ENCODE results near the gene OR4C3. TPM values are rescaled to one million over a fixed set of nuclear protein-coding genes. Genes with fewer than 3 reads are reported as not detected.
"Not testable (repeated sequence)": the region's sequence is repeated elsewhere in the genome, so short reads cannot be mapped to it uniquely, and the experiment has no call there.

The OR4C3 gene
- total and polyA plus RNA-seq, 2 donors (not counting 1 experiment from before 2014, with no cell fraction given) = not detected

DNA sequence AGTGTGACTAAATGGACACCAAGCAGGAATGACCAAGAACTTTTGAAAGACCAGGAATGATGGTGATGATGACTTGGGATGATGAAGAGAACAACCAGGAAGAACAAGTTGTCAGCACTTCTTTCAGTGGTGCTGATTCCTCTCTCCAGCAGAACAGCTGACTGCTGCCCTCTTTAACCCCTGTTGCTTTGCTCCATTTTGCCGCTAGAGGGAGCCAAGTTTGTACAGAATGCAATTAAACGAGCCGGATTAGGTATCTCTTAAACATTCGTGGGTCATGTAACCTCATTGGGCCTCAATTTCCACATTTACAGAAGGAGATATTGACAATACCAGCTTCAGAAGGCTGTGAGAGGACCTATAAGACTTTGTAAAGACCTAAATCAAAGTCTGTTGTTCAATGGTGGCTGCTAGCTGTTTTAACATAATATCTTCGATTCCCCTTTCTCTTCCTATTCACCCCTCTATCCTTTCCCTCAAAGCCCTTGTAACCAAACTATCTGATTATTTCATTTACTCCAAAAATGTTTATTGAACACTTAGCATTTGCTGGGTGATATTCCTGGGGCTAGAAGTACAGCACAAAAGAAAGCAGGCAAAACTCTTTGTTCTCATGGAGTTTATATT is 16.8 kb upstream of the OR4C3 start:
- Histone ChIP-seq H3K9ac (ENCODE audit: low read length) (no peak overlapping the region), H3K27me3 (replicated peaks in 1 of 4; ENCODE audit: control extremely low read depth in 1 of 4, control insufficient read depth in 3 of 4, insufficient read depth in 4 of 4, low read length in 3 of 4) (no peaks in the 10 kb centered on the region), H2AFZ (ENCODE audit: insufficient read depth, low read depth, low read length, poor library complexity, severe bottlenecking) (peak overlapping the region; percentile 16), H3K27ac (ENCODE audit: low read length in 2 of 2) (no peak overlapping the region), H3K4me1 (ENCODE audit: control insufficient read depth in 2 of 2, insufficient read depth in 2 of 2, low read length in 2 of 2) (no peaks in the 10 kb centered on the region), H4K20me1 (ENCODE audit: control insufficient read depth, insufficient read depth, low read length, poor library complexity, severe bottlenecking) (no peaks in the 10 kb centered on the region), H3K36me3 (replicated peaks in 1 of 2; ENCODE audit: control extremely low read depth in 1 of 2, control insufficient read depth in 1 of 2, extremely low read depth in 1 of 2, insufficient read depth in 2 of 2, low read length in 1 of 2) (no peaks in the 10 kb centered on the region), H3K9me3 (ENCODE audit: control extremely low read depth in 1 of 3, control insufficient read depth in 2 of 3, insufficient read depth in 1 of 3, low read length in 2 of 3) (no peaks in the 10 kb centered on the region), H3K4me2 (replicated peaks; ENCODE audit: low read depth, low read length, poor library complexity, severe bottlenecking) (no peak overlapping the region), H3K4me3 (ENCODE audit: control extremely low read depth in 1 of 5, extremely low read depth in 1 of 5, insufficient read depth in 1 of 5, low read depth in 2 of 5, low read length in 4 of 5) (no peak overlapping the region), H3K79me2 (ENCODE audit: control insufficient read depth, insufficient read depth, low read length) (no peaks in the 10 kb centered on the region)
- H3K9me3 Mint-ChIP-seq (ENCODE audit: insufficient read depth) = no peaks in the 10 kb centered on the region
- no peak overlapping the region for H3K27ac Mint-ChIP-seq
- intact Hi-C loops (cut with micrococcal nuclease) = no loop called here
- 21% methylated on average over 4 of the region's 5 CpGs for WGBS (ENCODE audit: insufficient coverage)
- H3K4me1 Mint-ChIP-seq = no peaks in the 10 kb centered on the region
- CTCF ChIA-PET = interaction anchor here (1.1 to 2.0 kb wide), 4 partner anchors 8 to 374 kb away, joined by 3 to 8 read pairs (median 4); no protein-coding TSS in a partner anchor
- POLR2A ChIA-PET = no interaction called here
- H3K27me3 Mint-ChIP-seq = peaks cover 31% of the 10 kb centered on the region
- TF ChIP-seq EZH2 (IDR thresholded peaks at IDR 0.05; ENCODE audit: borderline replicate concordance, insufficient read depth, low read depth, low read length, poor library complexity, severe bottlenecking) = no peak
- TF ChIP-seq, protein P1, sequence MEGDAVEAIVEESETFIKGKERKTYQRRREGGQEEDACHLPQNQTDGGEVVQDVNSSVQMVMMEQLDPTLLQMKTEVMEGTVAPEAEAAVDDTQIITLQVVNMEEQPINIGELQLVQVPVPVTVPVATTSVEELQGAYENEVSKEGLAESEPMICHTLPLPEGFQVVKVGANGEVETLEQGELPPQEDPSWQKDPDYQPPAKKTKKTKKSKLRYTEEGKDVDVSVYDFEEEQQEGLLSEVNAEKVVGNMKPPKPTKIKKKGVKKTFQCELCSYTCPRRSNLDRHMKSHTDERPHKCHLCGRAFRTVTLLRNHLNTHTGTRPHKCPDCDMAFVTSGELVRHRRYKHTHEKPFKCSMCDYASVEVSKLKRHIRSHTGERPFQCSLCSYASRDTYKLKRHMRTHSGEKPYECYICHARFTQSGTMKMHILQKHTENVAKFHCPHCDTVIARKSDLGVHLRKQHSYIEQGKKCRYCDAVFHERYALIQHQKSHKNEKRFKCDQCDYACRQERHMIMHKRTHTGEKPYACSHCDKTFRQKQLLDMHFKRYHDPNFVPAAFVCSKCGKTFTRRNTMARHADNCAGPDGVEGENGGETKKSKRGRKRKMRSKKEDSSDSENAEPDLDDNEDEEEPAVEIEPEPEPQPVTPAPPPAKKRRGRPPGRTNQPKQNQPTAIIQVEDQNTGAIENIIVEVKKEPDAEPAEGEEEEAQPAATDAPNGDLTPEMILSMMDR (IDR thresholded peaks at IDR 0.05) = peak; percentile 89
- ATAC-seq (ENCODE audit: low read depth) (peak; percentile 39), DNase-seq (peak; percentile 61)
- H3K4me3 Mint-ChIP-seq = no peak overlapping the region

DNA sequence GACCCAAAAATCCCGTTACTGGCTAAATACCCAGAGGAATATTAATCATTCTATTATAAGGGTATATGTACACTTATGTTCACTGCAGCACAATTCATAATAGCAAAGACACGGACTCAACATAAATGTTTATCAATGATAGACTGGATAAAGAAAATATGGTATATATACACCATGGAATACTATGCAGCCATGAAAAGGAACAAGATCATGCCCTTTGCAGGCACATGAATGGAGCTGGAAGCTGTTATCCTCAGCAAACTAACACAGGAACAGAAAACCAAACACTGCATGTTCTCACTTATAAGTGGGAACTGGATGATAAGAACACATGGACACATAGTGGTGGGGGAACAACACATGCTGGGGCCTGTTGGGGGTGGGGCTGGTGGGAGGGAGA is 11.1 kb upstream of the OR4C3 start:
- no CpG with 5 or more reads among the region's 2 CpGs for WGBS (ENCODE audit: insufficient coverage)
- H3K27me3 ChIP-seq (replicated peaks in 1 of 4; ENCODE audit: control extremely low read depth in 1 of 4, control insufficient read depth in 3 of 4, insufficient read depth in 4 of 4, low read length in 3 of 4); H3K27ac Mint-ChIP-seq; ATAC-seq (ENCODE audit: low read depth); H3K4me3 ChIP-seq (ENCODE audit: control extremely low read depth in 1 of 5, extremely low read depth in 1 of 5, insufficient read depth in 1 of 5, low read depth in 2 of 5, low read length in 4 of 5); H3K79me2 ChIP-seq (ENCODE audit: control insufficient read depth, insufficient read depth, low read length); H3K27ac ChIP-seq (ENCODE audit: low read length in 2 of 2); H3K9me3 Mint-ChIP-seq (ENCODE audit: insufficient read depth); DNase-seq; H3K27me3 Mint-ChIP-seq; H3K4me2 ChIP-seq (replicated peaks; ENCODE audit: low read depth, low read length, poor library complexity, severe bottlenecking); POLR2A ChIA-PET; H3K4me3 Mint-ChIP-seq; H3K36me3 ChIP-seq (replicated peaks in 1 of 2; ENCODE audit: control extremely low read depth in 1 of 2, control insufficient read depth in 1 of 2, extremely low read depth in 1 of 2, insufficient read depth in 2 of 2, low read length in 1 of 2); CTCF ChIA-PET; H3K9me3 ChIP-seq (ENCODE audit: control extremely low read depth in 1 of 3, control insufficient read depth in 2 of 3, insufficient read depth in 1 of 3, low read length in 2 of 3); H3K4me1 ChIP-seq (ENCODE audit: control insufficient read depth in 2 of 2, insufficient read depth in 2 of 2, low read length in 2 of 2); H4K20me1 ChIP-seq (ENCODE audit: control insufficient read depth, insufficient read depth, low read length, poor library complexity, severe bottlenecking); H3K4me1 Mint-ChIP-seq; H2AFZ ChIP-seq (ENCODE audit: insufficient read depth, low read depth, low read length, poor library complexity, severe bottlenecking); intact Hi-C loops (cut with micrococcal nuclease); H3K9ac ChIP-seq (ENCODE audit: low read length): not testable (repeated sequence)

DNA sequence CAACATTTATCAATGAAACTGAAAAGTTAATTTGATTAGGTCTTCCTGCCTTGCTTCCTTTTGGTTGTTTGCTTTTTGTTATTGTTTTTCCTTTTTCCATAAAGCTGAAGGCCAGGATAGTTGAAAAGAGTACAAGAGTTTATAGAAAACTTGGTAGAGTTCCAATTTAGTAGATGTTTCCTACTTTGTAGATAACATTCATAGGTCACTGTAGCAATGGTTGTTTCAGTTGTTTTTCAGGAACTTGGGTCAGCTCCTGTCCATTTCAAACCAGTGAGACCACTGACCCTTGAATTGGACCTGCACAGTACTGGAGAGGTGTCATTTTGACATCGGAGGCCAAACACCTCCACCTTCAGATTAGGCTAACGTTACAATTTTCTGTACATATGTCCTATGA is 4.9 kb upstream of the OR4C3 start:
- H3K4me3 Mint-ChIP-seq; DNase-seq; H3K4me2 ChIP-seq (replicated peaks; ENCODE audit: low read depth, low read length, poor library complexity, severe bottlenecking); POLR2A ChIA-PET; H3K27me3 ChIP-seq (replicated peaks in 1 of 4; ENCODE audit: control extremely low read depth in 1 of 4, control insufficient read depth in 3 of 4, insufficient read depth in 4 of 4, low read length in 3 of 4); H3K9me3 Mint-ChIP-seq (ENCODE audit: insufficient read depth); H3K4me1 ChIP-seq (ENCODE audit: control insufficient read depth in 2 of 2, insufficient read depth in 2 of 2, low read length in 2 of 2); H4K20me1 ChIP-seq (ENCODE audit: control insufficient read depth, insufficient read depth, low read length, poor library complexity, severe bottlenecking); ATAC-seq (ENCODE audit: low read depth); H3K9ac ChIP-seq (ENCODE audit: low read length); H3K27ac ChIP-seq (ENCODE audit: low read length in 2 of 2); intact Hi-C loops (cut with micrococcal nuclease); CTCF ChIA-PET; H3K4me1 Mint-ChIP-seq; H3K79me2 ChIP-seq (ENCODE audit: control insufficient read depth, insufficient read depth, low read length); H3K27ac Mint-ChIP-seq; H3K9me3 ChIP-seq (ENCODE audit: control extremely low read depth in 1 of 3, control insufficient read depth in 2 of 3, insufficient read depth in 1 of 3, low read length in 2 of 3); H2AFZ ChIP-seq (ENCODE audit: insufficient read depth, low read depth, low read length, poor library complexity, severe bottlenecking); H3K4me3 ChIP-seq (ENCODE audit: control extremely low read depth in 1 of 5, extremely low read depth in 1 of 5, insufficient read depth in 1 of 5, low read depth in 2 of 5, low read length in 4 of 5); H3K36me3 ChIP-seq (replicated peaks in 1 of 2; ENCODE audit: control extremely low read depth in 1 of 2, control insufficient read depth in 1 of 2, extremely low read depth in 1 of 2, insufficient read depth in 2 of 2, low read length in 1 of 2): not testable (repeated sequence)
- WGBS (ENCODE audit: insufficient coverage) = 85% methylated on average over 2 of the region's 2 CpGs
- peaks cover 16% of the 10 kb centered on the region for H3K27me3 Mint-ChIP-seq

Data from B cell (primary cell).